ENCODE results near the gene TRIM50.

TRIM50 gene

DNA sequence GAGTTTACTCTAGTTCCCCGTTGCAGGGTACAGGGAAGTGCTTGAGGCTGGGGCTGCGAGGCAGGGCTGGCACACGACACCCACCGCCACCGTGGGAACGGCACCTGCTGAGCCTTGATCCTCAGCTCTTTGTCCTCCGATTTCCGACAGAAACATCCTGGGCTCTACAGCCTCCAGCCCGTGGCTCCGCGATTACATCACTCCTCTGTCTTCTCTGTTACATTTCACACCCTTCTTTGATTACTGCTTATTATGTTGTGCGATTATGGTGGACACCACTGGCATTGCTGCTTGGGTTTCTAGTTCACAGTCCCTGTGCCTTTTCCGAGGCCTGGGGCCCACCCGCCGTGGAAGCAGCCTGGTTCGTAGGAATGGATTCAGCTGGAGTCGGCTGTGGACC lies 26.9 kb upstream of the TRIM50 start:
- TF ChIP-seq GATA3 (IDR thresholded peaks at IDR 0.05; ENCODE audit: low read depth, low read length) (no peak), GATA2 (IDR thresholded peaks at IDR 0.05; ENCODE audit: low read depth, low read length) (no peak)

GRCh38 chr7:73354196-73354595 lies 26.3 kb upstream of the TRIM50 start:
- no peak for TF ChIP-seq GATA2 (IDR thresholded peaks at IDR 0.05; ENCODE audit: low read depth, low read length)
- TF ChIP-seq GATA3 (IDR thresholded peaks at IDR 0.05; ENCODE audit: low read depth, low read length), result no peak

DNA sequence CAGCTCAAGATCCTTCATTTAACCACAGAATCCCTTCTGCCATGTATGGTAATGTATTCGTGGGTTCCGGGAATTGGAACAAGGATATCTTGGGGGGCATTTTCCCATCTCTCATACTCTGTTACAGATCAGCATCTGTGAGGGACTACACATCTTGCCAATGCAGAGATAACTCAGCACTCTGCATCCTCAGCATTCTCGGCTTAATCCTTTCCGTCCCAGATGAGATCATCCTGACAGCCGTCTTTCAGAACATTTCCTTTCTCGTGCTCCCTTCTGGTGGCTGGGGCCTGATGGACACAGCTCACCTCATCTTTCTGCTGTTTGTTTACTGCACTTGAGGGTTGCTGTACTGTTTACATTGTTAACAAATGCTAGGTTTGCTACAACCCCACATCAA lies 25.4 kb upstream of the TRIM50 start:
- TF ChIP-seq GATA3 (IDR thresholded peaks at IDR 0.05; ENCODE audit: low read depth, low read length) (no peak), GATA2 (IDR thresholded peaks at IDR 0.05; ENCODE audit: low read depth, low read length) (no peak)

GRCh38 chr7:73352784-73353183 lies 24.9 kb upstream of the TRIM50 start:
- no peak for TF ChIP-seq GATA2 (IDR thresholded peaks at IDR 0.05; ENCODE audit: low read depth, low read length)
- no peak for TF ChIP-seq GATA3 (IDR thresholded peaks at IDR 0.05; ENCODE audit: low read depth, low read length)

- TF ChIP-seq GATA3 (IDR thresholded peaks at IDR 0.05; ENCODE audit: low read depth, low read length), result no peak
- no peak for TF ChIP-seq GATA2 (IDR thresholded peaks at IDR 0.05; ENCODE audit: low read depth, low read length)
These were observed 23.7 kb upstream of the TRIM50 start for GRCh38 chr7:73351447-73352167.

DNA sequence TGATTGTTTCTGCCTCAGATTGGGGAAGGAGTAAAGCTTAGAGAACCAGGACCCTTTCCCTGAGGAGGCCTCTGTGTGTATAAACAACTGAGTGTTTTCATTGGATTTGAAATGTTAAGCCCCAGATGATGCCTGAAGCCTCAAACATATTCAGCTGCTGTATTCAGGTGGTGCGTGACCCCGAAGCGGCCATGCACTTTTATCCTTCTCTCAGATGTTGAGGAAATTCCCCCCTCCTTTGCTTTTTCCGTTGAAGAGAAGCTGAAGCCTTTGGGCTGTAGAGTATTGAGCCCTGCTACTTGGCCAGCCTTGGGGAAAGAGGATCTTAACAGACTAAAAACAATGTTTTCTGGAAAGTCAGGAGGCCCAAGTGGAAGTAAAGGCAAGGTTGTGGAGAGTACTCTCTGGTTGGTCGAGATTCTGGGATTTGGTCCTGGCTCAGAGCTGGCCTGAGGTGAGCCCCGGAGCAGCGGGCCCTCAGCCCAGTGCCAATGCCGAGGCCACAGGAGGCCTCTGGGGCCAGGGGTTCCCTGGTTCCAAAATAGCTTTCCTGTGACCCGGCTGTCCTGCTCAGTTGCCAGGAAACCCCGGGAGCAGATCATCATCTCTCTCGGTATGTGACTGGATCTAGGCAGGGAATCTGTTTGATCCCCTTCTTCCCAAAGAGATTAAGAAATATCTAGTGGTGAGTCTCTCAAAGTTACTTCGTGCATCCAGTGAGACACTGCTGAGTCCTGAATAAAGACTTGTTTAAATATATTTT lies 22.6 kb upstream of the TRIM50 start:
- TF ChIP-seq GATA2 (IDR thresholded peaks at IDR 0.05; ENCODE audit: low read depth, low read length) (no peak), GATA3 (IDR thresholded peaks at IDR 0.05; ENCODE audit: low read depth, low read length) (no peak)

GRCh38 chr7:73349763-73350162 lies 21.9 kb upstream of the TRIM50 start:
- TF ChIP-seq GATA3 (IDR thresholded peaks at IDR 0.05; ENCODE audit: low read depth, low read length) (no peak), GATA2 (IDR thresholded peaks at IDR 0.05; ENCODE audit: low read depth, low read length) (no peak)

- no peak for TF ChIP-seq GATA3 (IDR thresholded peaks at IDR 0.05; ENCODE audit: low read depth, low read length)
- no peak for TF ChIP-seq GATA2 (IDR thresholded peaks at IDR 0.05; ENCODE audit: low read depth, low read length)
These were observed 18.1 kb upstream of the TRIM50 start for GRCh38 chr7:73345951-73346350.

DNA sequence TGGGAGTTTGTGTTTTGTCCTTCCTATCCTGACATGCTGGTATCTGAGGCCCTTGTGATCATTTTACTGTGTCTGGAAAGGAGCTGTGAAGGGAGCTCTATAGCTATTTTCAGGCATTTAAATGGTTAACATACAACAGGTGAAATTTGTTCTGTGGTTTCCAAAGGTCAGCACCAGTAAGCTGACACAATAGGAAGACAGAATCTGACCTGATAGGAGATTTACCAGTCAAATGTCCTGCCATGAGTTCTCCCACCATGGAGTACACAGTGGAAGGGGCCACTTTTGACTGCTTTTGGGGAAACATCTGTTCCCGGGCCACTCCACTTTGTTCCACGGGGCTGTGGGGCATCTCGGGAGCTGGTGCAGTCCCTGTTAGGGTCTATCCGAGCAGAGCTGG lies 17.7 kb upstream of the TRIM50 start:
- TF ChIP-seq GATA3 (IDR thresholded peaks at IDR 0.05; ENCODE audit: low read depth, low read length), result no peak
- no peak for TF ChIP-seq GATA2 (IDR thresholded peaks at IDR 0.05; ENCODE audit: low read depth, low read length)

- no peak for TF ChIP-seq GATA2 (IDR thresholded peaks at IDR 0.05; ENCODE audit: low read depth, low read length)
- no peak for TF ChIP-seq GATA3 (IDR thresholded peaks at IDR 0.05; ENCODE audit: low read depth, low read length)
These were observed 15.9 kb upstream of the TRIM50 start for GRCh38 chr7:73343671-73344380.

GRCh38 chr7:73342645-73343044 lies 14.8 kb upstream of the TRIM50 start:
- no peak for TF ChIP-seq GATA3 (IDR thresholded peaks at IDR 0.05; ENCODE audit: low read depth, low read length)
- TF ChIP-seq GATA2 (IDR thresholded peaks at IDR 0.05; ENCODE audit: low read depth, low read length), result no peak

- no peak for TF ChIP-seq GATA3 (IDR thresholded peaks at IDR 0.05; ENCODE audit: low read depth, low read length)
- no peak for TF ChIP-seq GATA2 (IDR thresholded peaks at IDR 0.05; ENCODE audit: low read depth, low read length)
These were observed 14.0 kb upstream of the TRIM50 start for GRCh38 chr7:73341877-73342276.

DNA sequence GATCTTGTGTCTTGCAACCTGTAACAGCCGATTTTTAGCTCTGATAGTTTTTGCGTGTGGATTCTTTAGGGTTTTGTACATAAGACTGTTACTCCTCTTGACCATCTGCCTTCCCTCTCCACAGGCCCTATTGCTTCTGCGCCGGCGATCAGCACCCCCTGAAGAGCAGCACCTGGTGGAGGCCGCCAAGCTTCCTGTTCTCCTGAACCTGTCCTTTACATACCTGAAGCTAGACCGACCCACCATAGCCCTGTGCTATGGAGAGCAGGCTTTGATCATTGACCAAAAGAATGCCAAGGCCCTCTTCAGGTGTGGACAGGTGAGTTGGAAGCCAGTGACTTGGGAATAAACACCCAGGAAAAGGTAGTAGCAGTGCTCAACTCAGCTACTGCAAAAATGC lies 12.6 kb upstream of the TRIM50 start:
- TF ChIP-seq GATA2 (IDR thresholded peaks at IDR 0.05; ENCODE audit: low read depth, low read length) (no peak), GATA3 (IDR thresholded peaks at IDR 0.05; ENCODE audit: low read depth, low read length) (no peak)

GRCh38 chr7:73338321-73338720 lies 10.4 kb upstream of the TRIM50 start:
- TF ChIP-seq GATA2 (IDR thresholded peaks at IDR 0.05; ENCODE audit: low read depth, low read length), result no peak
- no peak for TF ChIP-seq GATA3 (IDR thresholded peaks at IDR 0.05; ENCODE audit: low read depth, low read length)

Measured in SH-SY5Y (cell line).